WI38 (cell line): ENCODE measurements around the gene CDH2.

Source experiments
- H3K4me3 ChIP-seq: 2 replicates; pipeline ENCODE4 v1.5.1; 2011; ENCODE audit warnings: low read depth, mild to moderate bottlenecking, control low read depth, low read length
- CTCF ChIP-seq: IDR thresholded peaks from 2 replicates; pipeline ENCODE4 v1.5.1; 2012; ENCODE audit warnings: low read depth, mild to moderate bottlenecking, control low read depth, low read length

CDH2 gene

DNA sequence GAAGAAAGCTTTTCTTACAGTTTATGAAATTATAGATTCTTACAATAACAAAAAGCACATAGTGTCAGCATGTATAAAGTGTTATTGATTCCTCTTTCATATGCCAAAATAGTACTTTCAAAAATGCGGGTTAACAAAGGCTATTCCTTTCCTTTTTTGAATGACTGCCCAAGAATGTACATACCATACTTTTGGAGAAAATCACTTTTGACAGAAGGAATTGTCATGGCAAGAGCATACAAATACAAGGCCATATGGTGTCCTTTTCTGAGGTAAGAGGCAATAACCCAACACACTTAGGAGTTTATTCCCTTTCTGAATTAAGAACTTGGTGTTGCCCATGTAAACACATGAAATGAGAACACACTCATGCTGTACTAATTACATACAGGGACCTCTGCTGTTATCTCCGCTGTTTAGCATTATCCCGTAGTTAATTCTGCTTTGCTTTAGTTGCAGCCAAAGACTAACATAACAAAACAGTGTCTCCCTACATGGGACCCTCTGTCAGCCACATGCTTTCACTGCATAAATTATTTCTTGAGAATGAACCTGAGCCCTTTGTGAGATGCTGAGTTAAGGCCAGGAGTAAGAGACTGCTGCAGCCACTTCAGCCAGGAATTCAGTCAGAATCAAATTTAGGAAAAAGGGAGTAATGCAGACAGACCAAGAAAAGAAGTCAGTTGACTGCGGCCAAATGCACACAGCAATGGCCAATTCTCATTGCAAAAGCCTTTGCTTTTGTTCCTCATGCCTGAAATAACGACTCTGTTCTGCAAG lies 67.0 kb downstream of the CDH2 start:
- TF ChIP-seq CTCF = no peak
- H3K4me3 ChIP-seq = no peak overlapping the region

DNA sequence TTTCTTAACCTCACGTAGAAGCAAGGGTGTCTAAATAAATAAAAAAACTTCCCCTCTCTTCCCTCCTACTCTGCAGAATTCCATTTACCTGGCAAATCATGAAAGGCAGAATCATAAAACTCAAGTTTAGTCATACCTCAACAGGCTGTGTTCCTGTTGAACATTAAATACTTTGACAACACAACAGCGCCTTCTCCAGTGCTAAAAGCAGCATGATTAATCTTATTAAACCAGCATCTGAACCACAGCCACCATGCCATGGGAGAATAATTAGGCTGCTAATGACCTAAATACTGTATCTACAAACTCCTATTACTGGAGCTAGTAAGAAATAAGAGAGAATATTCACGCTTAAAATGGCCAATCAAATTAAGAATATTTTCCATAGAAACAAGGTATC lies 68.1 kb downstream of the CDH2 start:
- no peak for TF ChIP-seq CTCF
- no peak overlapping the region for H3K4me3 ChIP-seq

DNA sequence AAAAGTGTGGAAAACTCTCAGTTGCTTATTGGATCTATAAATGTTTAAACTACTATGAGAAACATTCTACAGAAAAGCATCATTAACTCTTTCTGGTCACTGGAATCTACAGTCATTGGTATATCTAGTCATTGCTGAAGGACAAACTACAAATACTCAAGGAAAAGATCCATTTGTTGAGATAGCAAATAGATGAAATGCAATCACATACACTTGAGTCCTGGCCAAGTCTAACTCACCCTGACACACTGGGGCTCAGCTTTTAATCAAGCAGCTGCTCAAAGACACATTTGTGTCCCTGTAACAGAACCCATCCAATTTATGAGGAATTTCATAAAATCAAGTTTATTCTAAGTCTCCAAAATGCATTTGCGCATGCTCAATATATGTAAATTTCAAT lies 68.7 kb downstream of the CDH2 start:
- no peak for TF ChIP-seq CTCF
- no peak overlapping the region for H3K4me3 ChIP-seq

GRCh38 chr18:28099237-28099636 lies 77.7 kb downstream of the CDH2 start:
- TF ChIP-seq CTCF = no peak
- H3K4me3 ChIP-seq = no peak overlapping the region

- no peak overlapping the region for H3K4me3 ChIP-seq
- TF ChIP-seq CTCF = no peak
Observed at GRCh38 chr18:28095631-28096030, 81.3 kb downstream of the CDH2 start.

- H3K4me3 ChIP-seq = no peak overlapping the region
- no peak for TF ChIP-seq CTCF
Observed at GRCh38 chr18:28095041-28095440, 81.9 kb downstream of the CDH2 start.

GRCh38 chr18:28091197-28091596 lies 85.7 kb downstream of the CDH2 start:
- H3K4me3 ChIP-seq = no peak overlapping the region
- TF ChIP-seq CTCF = no peak
